Left hindlimb (tissue), 1 donor: Measurements from ENCODE around the gene SRGAP2B.
"Not testable (repeated sequence)": the region's sequence is repeated elsewhere in the genome, so short reads cannot be mapped to it uniquely, and the experiment has no call there.

Source experiments
- DNase-seq: peaks from one replicate; pipeline ENCODE4 v3.0.0-alpha.2; 2018

SRGAP2B gene

GRCh38 chr1:145095284-145096057, at the start of gene SRGAP2B, which contains the start of gene FAM72D:
TSS of gene SRGAP2B (minus strand) at chr1:145095328. CDS start at chr1:145092901, 2,427 bp downstream.
TSS of gene FAM72D (plus strand) at chr1:145095974. CDS start at chr1:145096848, 874 bp downstream.
- DNase-seq, result not testable (repeated sequence)

GRCh38 chr1:145144264-145144913, 49.3 kb upstream of the SRGAP2B start:
- not testable (repeated sequence) for DNase-seq

DNA sequence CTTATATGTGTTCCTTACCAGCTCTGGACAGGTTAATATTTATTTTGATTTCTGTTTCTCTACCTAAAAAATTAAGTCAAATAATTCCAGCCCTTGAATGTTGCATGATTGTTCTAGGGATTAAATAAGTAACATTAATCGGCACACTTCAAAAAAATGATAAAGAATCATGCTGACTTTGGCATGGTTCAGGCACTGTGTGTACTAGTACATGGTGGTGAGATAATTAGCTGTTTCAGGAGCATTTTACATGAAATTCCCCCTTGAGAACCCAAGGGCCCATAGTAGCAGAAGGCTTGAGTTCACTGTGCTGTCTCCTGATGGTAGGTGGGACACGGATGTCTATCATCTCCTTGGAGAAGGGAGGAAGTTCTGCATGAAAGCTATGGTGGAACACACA, 45.4 kb upstream of the SRGAP2B start:
- DNase-seq, result not testable (repeated sequence)

DNA sequence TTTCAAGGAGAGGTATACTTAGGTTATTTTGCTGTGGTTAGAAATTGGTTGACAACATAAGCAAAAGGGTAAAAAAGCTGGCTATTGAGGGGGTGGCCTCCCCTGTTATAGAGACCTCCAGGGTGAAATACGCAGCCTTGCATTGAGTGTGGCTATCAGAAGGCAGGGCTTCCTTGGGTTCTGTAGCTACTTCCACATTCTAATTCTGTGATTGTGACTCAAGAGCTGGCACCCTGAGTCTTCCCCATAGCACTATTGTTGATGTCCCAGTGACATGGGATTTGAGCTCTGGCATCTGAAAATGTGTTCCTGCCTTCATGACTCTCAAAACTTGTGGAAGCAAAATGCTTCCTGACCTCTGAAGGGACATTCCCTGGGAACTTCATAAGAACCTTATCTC, 39.3 kb upstream of the SRGAP2B start:
- not testable (repeated sequence) for DNase-seq

- DNase-seq, result not testable (repeated sequence)
These were observed 33.8 kb upstream of the SRGAP2B start for GRCh38 chr1:145128697-145129469.

GRCh38 chr1:145127144-145127543, 32.0 kb upstream of the SRGAP2B start:
- not testable (repeated sequence) for DNase-seq

- DNase-seq, result not testable (repeated sequence)
These were observed 30.0 kb upstream of the SRGAP2B start for GRCh38 chr1:145125112-145125511.

DNA sequence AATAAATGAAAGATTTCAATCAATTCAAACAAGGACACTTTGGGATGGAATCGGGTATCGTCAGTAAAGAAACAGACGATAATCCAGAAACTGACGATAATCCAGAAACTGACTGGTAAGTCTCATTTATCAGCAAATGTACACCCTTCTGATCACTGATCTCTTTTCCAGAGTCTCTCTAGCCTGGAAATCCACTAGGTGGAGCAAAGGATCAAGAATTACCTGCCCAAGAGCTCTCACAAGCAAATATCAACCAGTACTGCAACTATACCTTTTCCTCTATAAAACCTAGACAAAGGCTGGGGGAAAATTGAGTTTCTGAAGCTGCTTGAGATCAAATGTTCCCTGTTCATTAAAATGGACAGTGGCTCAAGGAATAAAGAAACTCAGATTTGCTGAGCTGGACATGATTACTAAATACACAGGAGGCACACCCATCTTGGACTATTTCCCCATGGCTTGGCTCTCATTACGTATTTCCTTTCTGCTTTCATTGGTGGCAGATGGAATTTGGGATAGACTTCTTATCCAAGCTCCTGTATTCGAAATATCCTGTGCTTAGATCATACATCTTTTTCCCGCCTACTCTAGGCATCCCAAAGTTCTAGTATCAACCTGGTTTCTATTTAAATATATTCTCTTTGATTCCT, 29.0 kb upstream of the SRGAP2B start:
- DNase-seq, result not testable (repeated sequence)

DNA sequence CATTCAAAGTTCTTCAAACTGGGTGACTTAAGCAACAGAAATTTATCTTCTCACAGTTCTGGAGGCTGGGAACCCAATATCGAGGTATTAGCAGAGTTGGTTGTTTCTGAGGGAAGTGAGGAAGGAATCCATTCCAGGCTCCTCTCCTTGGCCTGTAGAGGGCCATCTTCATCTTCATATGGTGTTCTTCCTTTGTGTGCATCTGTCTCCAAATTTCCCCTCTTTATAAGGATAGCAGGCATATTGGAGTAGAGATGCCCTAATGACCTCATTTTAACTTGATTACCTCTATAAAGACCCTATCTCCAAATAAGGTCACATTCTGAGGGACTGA, 27.9 kb upstream of the SRGAP2B start:
- DNase-seq, result not testable (repeated sequence)

- DNase-seq, result not testable (repeated sequence)
These were observed 27.4 kb upstream of the SRGAP2B start for GRCh38 chr1:145122344-145123061.

GRCh38 chr1:145119842-145120241, 24.7 kb upstream of the SRGAP2B start:
- DNase-seq, result not testable (repeated sequence)

DNA sequence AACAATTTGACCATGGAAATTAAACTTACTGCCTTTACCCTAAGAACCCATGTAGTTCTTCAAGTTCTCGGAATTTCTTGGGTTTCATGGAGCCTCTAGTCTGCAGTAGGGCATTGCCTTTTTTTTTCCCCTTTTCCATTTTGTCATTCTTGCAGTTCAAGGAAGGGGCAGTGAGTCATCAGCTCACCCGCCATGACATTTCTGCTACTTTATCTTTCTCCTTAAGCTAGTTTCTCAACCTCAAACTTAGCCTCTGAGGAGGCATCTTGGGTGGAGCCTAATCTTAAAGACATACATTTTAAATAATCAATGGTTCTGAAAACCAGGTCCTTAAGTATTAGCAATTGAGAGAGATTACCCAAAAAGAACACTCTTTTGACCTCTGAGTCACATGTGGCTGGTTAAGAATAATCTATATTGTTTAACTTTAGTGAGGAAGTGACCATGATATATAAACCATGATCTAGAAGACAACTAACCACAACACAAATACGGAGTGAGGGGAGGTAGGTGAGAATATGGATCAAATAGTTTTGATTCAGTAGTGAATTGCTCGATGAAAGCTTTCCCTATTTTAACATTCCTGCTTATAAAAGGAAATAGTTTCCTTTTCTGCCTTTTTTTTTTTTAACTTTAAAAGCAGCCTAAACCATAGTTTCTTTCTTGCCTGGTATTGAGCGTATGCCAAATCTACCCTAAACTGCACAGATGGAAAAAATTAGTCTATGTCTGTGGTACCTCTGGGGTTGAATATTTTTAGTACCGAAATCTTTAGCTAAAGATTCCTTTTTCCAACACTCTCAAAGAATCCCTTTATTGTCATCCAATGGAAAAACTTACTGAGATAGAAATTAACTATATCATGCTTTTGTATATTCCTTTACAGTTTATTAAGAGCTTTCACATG, 20.7 kb upstream of the SRGAP2B start:
- DNase-seq, result not testable (repeated sequence)

GRCh38 chr1:145114560-145115057, 19.5 kb upstream of the SRGAP2B start:
- DNase-seq, result not testable (repeated sequence)

- not testable (repeated sequence) for DNase-seq
These were observed 17.6 kb upstream of the SRGAP2B start for GRCh38 chr1:145112703-145113102.

DNA sequence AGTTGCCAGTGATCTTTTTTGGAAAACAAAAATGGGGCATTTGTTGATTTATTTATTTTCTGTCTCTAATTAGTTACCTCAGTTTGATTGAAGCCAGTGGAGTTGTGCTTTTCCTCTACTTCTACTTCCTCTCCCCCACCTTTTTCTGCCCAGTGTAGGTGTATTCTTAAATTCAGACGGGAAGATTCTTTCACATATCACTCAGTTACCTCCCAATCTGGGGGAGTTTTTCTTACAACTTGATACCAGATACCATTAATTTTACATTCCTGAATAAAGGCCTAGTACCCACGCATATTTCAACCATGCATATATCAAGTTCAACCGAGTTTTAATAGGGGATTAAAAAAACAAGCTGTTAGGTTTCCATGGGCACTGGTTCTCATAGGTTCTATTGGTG, 16.5 kb upstream of the SRGAP2B start:
- DNase-seq, result not testable (repeated sequence)

DNA sequence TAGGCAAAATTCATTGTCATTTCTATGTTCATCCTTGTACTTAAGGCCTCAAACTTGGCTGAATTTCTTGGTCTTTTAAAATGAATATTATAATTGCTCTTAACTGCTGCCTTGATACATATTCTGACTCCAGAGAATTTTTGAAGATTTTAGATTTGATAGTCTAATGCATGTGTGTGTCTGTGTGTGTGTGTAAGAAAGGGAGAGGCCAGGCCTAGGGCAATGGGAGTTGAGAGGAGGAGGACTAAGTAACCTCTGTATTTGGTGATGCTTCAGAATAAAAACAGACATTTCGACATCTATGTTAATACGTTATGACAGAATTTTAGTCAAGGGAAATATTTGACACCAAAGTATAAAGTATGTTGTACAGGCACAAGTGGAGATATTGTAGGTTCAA, 8.2 kb upstream of the SRGAP2B start:
- DNase-seq, result not testable (repeated sequence)

GRCh38 chr1:145101725-145102124, 6.6 kb upstream of the SRGAP2B start:
- not testable (repeated sequence) for DNase-seq

- DNase-seq, result not testable (repeated sequence)
These were observed 395 bp downstream of the SRGAP2B start for GRCh38 chr1:145094655-145095211.

- peak; percentile 33 for DNase-seq
These were observed 1.5 kb downstream of the SRGAP2B start for GRCh38 chr1:145093517-145094149.
